GM13976 (cell line): ENCODE results near the gene ANKRD9.

Source experiments
- DNase-seq: peaks from one replicate; pipeline ENCODE4 v3.0.0; 2012; ENCODE audit warnings: low spot score
- CTCF ChIP-seq: IDR thresholded peaks from 2 replicates; pipeline ENCODE4 v1.5.1; 2012; ENCODE audit warnings: borderline replicate concordance, mild to moderate bottlenecking; ENCODE audit not compliant: insufficient read depth; ENCODE audit errors: extremely low read depth, missing control alignments, control extremely low read depth
- in situ Hi-C: fragments of 300-500 bp; cut with MboI; formaldehyde crosslinking; loops from one replicate; pipeline ENCODE4 v1.12.0; 2022; ENCODE audit warnings: low sequenced_read_pairs, mixed read lengths, inconsistent platforms; ENCODE audit not compliant: unreplicated experiment

ANKRD9 gene

GRCh38 chr14:102491366-102491765 lies 18.2 kb downstream of the ANKRD9 start:
- no peak for TF ChIP-seq CTCF
- in situ Hi-C loops: no loop called here

GRCh38 chr14:102490456-102490855 lies 19.1 kb downstream of the ANKRD9 start:
- TF ChIP-seq CTCF: no peak
- in situ Hi-C loops: no loop called here
- no peak for DNase-seq

More at GRCh38 chr14:102491366-102491765, 18.2 kb downstream of the ANKRD9 start:
- no peak for DNase-seq

- in situ Hi-C loops: no loop called here
- no peak for TF ChIP-seq CTCF
- no peak for DNase-seq
Observed at GRCh38 chr14:102487204-102487577, 22.4 kb downstream of the ANKRD9 start.

- no peak for TF ChIP-seq CTCF
- DNase-seq: no peak
- in situ Hi-C loops: no loop called here
Observed at GRCh38 chr14:102486513-102487203, 22.9 kb downstream of the ANKRD9 start.

GRCh38 chr14:102485693-102486512 lies 23.7 kb downstream of the ANKRD9 start:
- in situ Hi-C loops: no loop called here

GRCh38 chr14:102484316-102484715 lies 25.3 kb downstream of the ANKRD9 start:
- no peak for DNase-seq
- in situ Hi-C loops: no loop called here
- no peak for TF ChIP-seq CTCF

More at GRCh38 chr14:102485693-102486512, 23.7 kb downstream of the ANKRD9 start:
- no peak for TF ChIP-seq CTCF
- peak; percentile 19 for DNase-seq
